Neural cell (in vitro differentiated cells): ENCODE results near the gene RNF225. TPM values are rescaled to one million over a fixed set of nuclear protein-coding genes. Genes with fewer than 3 reads are reported as not detected.
"Not testable (repeated sequence)": the region's sequence is repeated elsewhere in the genome, so short reads cannot be mapped to it uniquely, and the experiment has no call there.

ENCODE experiments used
- H2AFZ ChIP-seq: fragments of 200-600, 300-800 bp; sonication (generic), shearing (Covaris generic); 2 replicates; pipeline ENCODE4 v1.6.0; 2014; ENCODE audit warnings: low read depth, mild to moderate bottlenecking, antibody characterized with exemption, low read length, moderate library complexity
- H3F3A ChIP-seq: fragments of 200-600 bp; shearing (Covaris generic); 2 replicates; pipeline ENCODE4 v1.6.1; 2016; ENCODE audit warnings: mild to moderate bottlenecking, moderate library complexity, mixed read lengths, antibody characterized with exemption, low read length; ENCODE audit not compliant: insufficient read depth, poor library complexity, severe bottlenecking
- H3K27ac ChIP-seq: fragments of 200-600, 300-800 bp; sonication (generic), shearing (Covaris generic); 2 replicates; pipeline ENCODE4 v1.5.1; 2014; ENCODE audit warnings: mild to moderate bottlenecking, low read length, moderate library complexity
- H3K27me3 ChIP-seq: fragments of 300-800, 200-600 bp; sonication (generic), shearing (Covaris generic); 2 replicates; pipeline ENCODE4 v1.6.0; 2014; ENCODE audit warnings: mild to moderate bottlenecking, low read depth, low read length, moderate library complexity; ENCODE audit not compliant: insufficient read depth
- H3K36me3 ChIP-seq: fragments of 300-800, 200-600 bp; sonication (generic), shearing (Covaris generic); 2 replicates; pipeline ENCODE4 v1.5.1; 2014; ENCODE audit warnings: mild to moderate bottlenecking, antibody characterized with exemption, low read length, moderate library complexity; ENCODE audit not compliant: insufficient read depth
- H3K4me2 ChIP-seq: fragments of 300-800, 200-600 bp; sonication (generic), shearing (Covaris generic); 2 replicates; pipeline ENCODE4 v1.6.0; 2014; ENCODE audit warnings: mild to moderate bottlenecking, low read length
- H3K4me3 ChIP-seq: fragments of 300-800, 200-600 bp; sonication (generic), shearing (Covaris generic); 2 replicates; pipeline ENCODE4 v1.5.1; 2014; ENCODE audit warnings: mild to moderate bottlenecking, low read length, moderate library complexity
- H3K79me2 ChIP-seq: fragments of 200-600 bp; shearing (Covaris generic); replicated peaks from 2 replicates; pipeline ENCODE4 v1.6.0; 2014; ENCODE audit warnings: mild to moderate bottlenecking, low read length, moderate library complexity; ENCODE audit not compliant: insufficient read depth
- H3K9ac ChIP-seq: fragments of 300-800, 200-600 bp; sonication (generic), shearing (Covaris generic); 2 replicates; pipeline ENCODE4 v1.6.1; 2016; ENCODE audit warnings: mild to moderate bottlenecking, low read length, mixed read lengths
- H3K9me2 ChIP-seq: fragments of 200-600 bp; shearing (Covaris generic); 2 replicates; pipeline ENCODE4 v1.6.1; 2016; ENCODE audit warnings: mild to moderate bottlenecking, low read length, mixed read lengths; ENCODE audit not compliant: insufficient read depth
- H3K9me3 ChIP-seq: fragments of 200-600, 300-800 bp; sonication (generic), shearing (Covaris generic); 2 replicates; pipeline ENCODE4 v1.6.1; 2016; ENCODE audit warnings: mild to moderate bottlenecking, mixed run types, low read length, moderate library complexity, mixed read lengths
- H4K20me1 ChIP-seq: fragments of 200-600 bp; shearing (Covaris generic); 2 replicates; pipeline ENCODE4 v1.6.1; 2016; ENCODE audit warnings: mild to moderate bottlenecking, mixed run types; ENCODE audit not compliant: insufficient read depth
- CTCF ChIP-seq: fragments of 450-650 bp; IDR thresholded peaks from 2 replicates; pipeline ENCODE4 v1.5.1; 2014; ENCODE audit warnings: antibody characterized with exemption, mild to moderate bottlenecking, moderate library complexity; ENCODE audit not compliant: poor library complexity, severe bottlenecking
- EP300 ChIP-seq: fragments of 450-650 bp; conservative IDR thresholded peaks from 2 replicates; pipeline ENCODE4 v1.6.1; 2014; ENCODE audit warnings: antibody characterized with exemption, mild to moderate bottlenecking, moderate library complexity; ENCODE audit not compliant: poor library complexity, severe bottlenecking
- EZH2 ChIP-seq: fragments of 200-600, 300-800 bp; shearing (Covaris generic), sonication (generic); IDR thresholded peaks from 2 replicates; pipeline ENCODE4 v1.6.1; 2014; ENCODE audit warnings: antibody characterized with exemption, low read length, borderline replicate concordance, mild to moderate bottlenecking; ENCODE audit not compliant: insufficient read depth, poor library complexity, severe bottlenecking
- MXI1 ChIP-seq: fragments of 450-650 bp; conservative IDR thresholded peaks from 2 replicates; pipeline ENCODE4 v1.6.1; 2014; ENCODE audit warnings: antibody characterized with exemption, mild to moderate bottlenecking; ENCODE audit not compliant: poor library complexity, severe bottlenecking
- POLR2AphosphoS5 ChIP-seq: IDR thresholded peaks from 2 replicates; pipeline ENCODE4 v1.6.1; 2012
- RAD21 ChIP-seq: fragments of 450-650 bp; conservative IDR thresholded peaks from 2 replicates; pipeline ENCODE4 v1.6.1; 2014; ENCODE audit warnings: antibody characterized with exemption, mild to moderate bottlenecking, moderate library complexity
- REST ChIP-seq: IDR thresholded peaks from 2 replicates; pipeline ENCODE4 v1.6.1; 2012; ENCODE audit warnings: borderline replicate concordance
- SMC3 ChIP-seq: fragments of 450-650 bp; conservative IDR thresholded peaks from 2 replicates; pipeline ENCODE4 v1.6.1; 2014; ENCODE audit warnings: antibody characterized with exemption, mild to moderate bottlenecking, moderate library complexity; ENCODE audit not compliant: poor library complexity
- TAF1 ChIP-seq: IDR thresholded peaks from 2 replicates; pipeline ENCODE4 v1.6.1; 2012; ENCODE audit warnings: low read depth
- polyA plus RNA-seq: library from polyadenylated mRNA; depleted of rRNA; stranded (reverse); fragments of >200 nt; gene quantifications from 2 replicates; pipeline ENCODE4 v1.2.3, GENCODE V29; 2014

RNF225 gene
- polyA plus RNA-seq, 1 donor from 2014 or later = not detected

- TF ChIP-seq TAF1 = no peak
- TF ChIP-seq MXI1 = no peak
- no peak for TF ChIP-seq RAD21
- TF ChIP-seq POLR2AphosphoS5 = no peak
- no peak for TF ChIP-seq REST
- TF ChIP-seq SMC3 = no peak
- no peak for TF ChIP-seq EP300
- TF ChIP-seq EZH2 = no peak
- TF ChIP-seq CTCF = no peak
- Histone ChIP-seq H2AFZ (no peak overlapping the region), H3K9me2 (no peaks in the 10 kb centered on the region), H3K4me2 (peak overlapping the region; percentile 39), H3K9ac (peak overlapping the region; percentile 83), H3K27me3 (no peaks in the 10 kb centered on the region), H3K27ac (peak overlapping the region; percentile 91), H3K79me2 (peaks cover 12% of the 10 kb centered on the region), H3K4me3 (peak overlapping the region; percentile 81), H3K36me3 (no peaks in the 10 kb centered on the region), H3F3A (no peaks in the 10 kb centered on the region), H4K20me1 (no peaks in the 10 kb centered on the region), H3K9me3 (no peaks in the 10 kb centered on the region)
Measured at GRCh38 chr19:58401840-58402421, 6.5 kb downstream of the RNF225 start.

GRCh38 chr19:58403920-58404478 is 8.5 kb downstream of the RNF225 start:
- H3K4me3 ChIP-seq, H3K4me2 ChIP-seq, H3K27ac ChIP-seq, H2AFZ ChIP-seq, H4K20me1 ChIP-seq, H3K9me2 ChIP-seq, H3K9me3 ChIP-seq, H3K36me3 ChIP-seq, H3F3A ChIP-seq, H3K9ac ChIP-seq, H3K27me3 ChIP-seq: not testable (repeated sequence)
- peaks cover 15% of the 10 kb centered on the region for H3K79me2 ChIP-seq
